Measurements from ENCODE around the gene PDIA6.

Gene PDIA6

GRCh38 chr2:10838734-10839133 is 26.1 kb upstream of the PDIA6 start:
- no peak overlapping the region for H3K27ac ChIP-seq
- TF ChIP-seq, protein P1, sequence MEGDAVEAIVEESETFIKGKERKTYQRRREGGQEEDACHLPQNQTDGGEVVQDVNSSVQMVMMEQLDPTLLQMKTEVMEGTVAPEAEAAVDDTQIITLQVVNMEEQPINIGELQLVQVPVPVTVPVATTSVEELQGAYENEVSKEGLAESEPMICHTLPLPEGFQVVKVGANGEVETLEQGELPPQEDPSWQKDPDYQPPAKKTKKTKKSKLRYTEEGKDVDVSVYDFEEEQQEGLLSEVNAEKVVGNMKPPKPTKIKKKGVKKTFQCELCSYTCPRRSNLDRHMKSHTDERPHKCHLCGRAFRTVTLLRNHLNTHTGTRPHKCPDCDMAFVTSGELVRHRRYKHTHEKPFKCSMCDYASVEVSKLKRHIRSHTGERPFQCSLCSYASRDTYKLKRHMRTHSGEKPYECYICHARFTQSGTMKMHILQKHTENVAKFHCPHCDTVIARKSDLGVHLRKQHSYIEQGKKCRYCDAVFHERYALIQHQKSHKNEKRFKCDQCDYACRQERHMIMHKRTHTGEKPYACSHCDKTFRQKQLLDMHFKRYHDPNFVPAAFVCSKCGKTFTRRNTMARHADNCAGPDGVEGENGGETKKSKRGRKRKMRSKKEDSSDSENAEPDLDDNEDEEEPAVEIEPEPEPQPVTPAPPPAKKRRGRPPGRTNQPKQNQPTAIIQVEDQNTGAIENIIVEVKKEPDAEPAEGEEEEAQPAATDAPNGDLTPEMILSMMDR (IDR thresholded peaks at IDR 0.05): no peak
- no peak for TF ChIP-seq ZFX (IDR thresholded peaks at IDR 0.05; ENCODE audit: borderline replicate concordance)

DNA sequence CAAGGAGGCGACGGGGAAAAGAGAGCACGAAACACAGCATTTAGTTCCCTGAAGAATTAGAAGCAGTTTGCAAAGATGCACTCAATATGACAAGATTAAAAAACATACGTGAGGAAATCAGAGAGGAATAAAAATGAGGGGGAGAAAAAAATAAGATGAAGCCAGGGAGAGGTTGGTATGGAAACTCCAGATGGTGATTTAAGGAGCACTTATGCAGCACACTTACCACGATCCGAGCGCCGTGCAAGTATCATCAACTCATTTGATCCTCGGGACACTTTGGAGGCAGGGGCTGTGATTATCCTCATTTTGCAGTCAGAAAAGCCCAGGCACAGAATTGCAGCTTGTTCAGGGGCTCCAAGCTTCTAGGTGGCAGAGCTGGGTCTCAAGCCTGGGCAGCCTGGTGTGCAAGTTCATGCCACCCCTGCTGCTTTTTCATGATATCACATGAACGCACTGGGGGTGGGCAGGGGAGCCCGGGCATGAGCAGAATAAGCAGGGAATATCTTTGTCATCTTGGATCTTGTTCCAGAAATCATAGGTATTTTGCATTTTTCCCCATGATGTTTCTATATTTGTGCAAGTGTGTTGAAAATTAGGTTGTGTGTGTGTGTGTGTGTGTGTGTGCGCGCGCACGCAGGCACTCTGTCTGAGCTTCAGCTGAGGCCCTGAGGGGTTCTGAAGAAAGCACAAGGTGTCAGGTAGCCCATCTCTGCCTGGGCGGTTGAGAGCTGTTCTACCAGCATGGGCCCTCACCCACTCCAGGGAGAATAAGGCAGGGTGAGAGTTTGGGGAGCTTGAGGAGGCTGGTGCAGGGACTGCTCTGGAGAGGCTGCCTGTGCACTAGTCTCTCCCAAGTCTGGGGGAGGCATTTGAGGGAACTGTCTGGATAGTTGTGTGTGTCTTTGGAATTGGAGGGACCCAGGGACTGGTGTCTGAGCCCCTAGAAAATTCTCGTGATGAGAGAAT is 25.0 kb upstream of the PDIA6 start:
- H3K27ac ChIP-seq: no peak overlapping the region
- TF ChIP-seq ZFX (IDR thresholded peaks at IDR 0.05; ENCODE audit: borderline replicate concordance): no peak
- TF ChIP-seq, protein P1 (IDR thresholded peaks at IDR 0.05): no peak

GRCh38 chr2:10835052-10835970 is 22.7 kb upstream of the PDIA6 start:
- H3K27ac ChIP-seq: no peak overlapping the region
- TF ChIP-seq, protein P1 (IDR thresholded peaks at IDR 0.05): peak; percentile 94
- TF ChIP-seq ZFX (IDR thresholded peaks at IDR 0.05; ENCODE audit: borderline replicate concordance): no peak

- H3K27ac ChIP-seq: no peak overlapping the region
- TF ChIP-seq ZFX (IDR thresholded peaks at IDR 0.05; ENCODE audit: borderline replicate concordance): no peak
- TF ChIP-seq, protein P1 (IDR thresholded peaks at IDR 0.05): no peak
Observed at GRCh38 chr2:10834068-10834655, 21.6 kb upstream of the PDIA6 start.

DNA sequence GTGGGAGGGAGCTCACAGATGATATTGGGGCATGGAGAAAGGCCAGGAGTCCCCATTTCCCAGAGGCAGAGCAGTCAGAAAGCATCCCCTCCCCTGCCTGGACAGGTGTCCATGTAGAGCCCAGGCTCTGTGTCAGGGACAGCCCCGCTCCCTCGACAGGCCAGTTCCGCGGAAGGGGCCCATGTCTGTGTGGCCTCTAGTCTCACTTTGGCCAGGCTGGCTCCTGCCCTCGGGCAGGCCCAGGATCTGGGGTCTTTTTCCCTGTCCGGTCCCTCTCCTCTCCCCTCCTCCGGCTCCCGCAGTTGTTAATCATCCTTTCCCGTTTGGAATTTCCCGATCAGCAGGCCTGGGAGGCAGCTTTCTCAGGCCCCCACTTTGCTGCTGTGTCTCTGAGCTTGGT is 20.4 kb upstream of the PDIA6 start:
- TF ChIP-seq, protein P1 (IDR thresholded peaks at IDR 0.05): no peak
- TF ChIP-seq ZFX (IDR thresholded peaks at IDR 0.05; ENCODE audit: borderline replicate concordance): no peak
- H3K27ac ChIP-seq: no peak overlapping the region

GRCh38 chr2:10832203-10832936 is 19.8 kb upstream of the PDIA6 start:
- TF ChIP-seq, protein P1 (IDR thresholded peaks at IDR 0.05): peak; percentile 97
- TF ChIP-seq ZFX (IDR thresholded peaks at IDR 0.05; ENCODE audit: borderline replicate concordance): no peak
- no peak overlapping the region for H3K27ac ChIP-seq

All from 22Rv1 (cell line).